Lung (tissue), 12 donors: ENCODE results near the gene KMT5C. TPM values are rescaled to one million over a fixed set of nuclear protein-coding genes. Genes with fewer than 3 reads are reported as not detected.
A peak's percentile ranks its signal among the peaks of the same experiment; 100 is the strongest.

Source experiments
- ATAC-seq: fragments of 200-7000 bp; cut with Tn5 transposase; one replicate; pipeline ENCODE4 v1.9.1; 2020; ENCODE audit warnings: moderate number of reproducible peaks; ENCODE audit not compliant: insufficient read depth, low FRiP score
- DNase-seq, 3 donors: peaks; one replicate each; pipeline ENCODE4 v3.0.0-alpha.2; 2013 to 2017
- H3K27ac ChIP-seq, 2 donors: one replicate each; pipeline ENCODE4 v1.5.1; 2013; ENCODE audit warnings: mild to moderate bottlenecking in 2 of 2, moderate library complexity in 2 of 2, control low read depth in 1 of 2, inconsistent platforms in 1 of 2, low read depth in 1 of 2, low read length in 1 of 2
- H3K27me3 ChIP-seq, 3 donors: one replicate each; pipeline ENCODE4 v1.5.1; 2013; ENCODE audit warnings: low read length in 2 of 3; ENCODE audit not compliant: control insufficient read depth in 3 of 3, insufficient read depth in 3 of 3
- H3K36me3 ChIP-seq, 4 donors: one replicate each; pipeline ENCODE4 v1.5.1; 2013; ENCODE audit warnings: low read length in 4 of 4, mild to moderate bottlenecking in 1 of 4, moderate library complexity in 1 of 4; ENCODE audit not compliant: control insufficient read depth in 4 of 4, insufficient read depth in 4 of 4
- H3K4me1 ChIP-seq, 5 donors: one replicate each; pipeline ENCODE4 v1.5.1; 2013; ENCODE audit warnings: low read length in 5 of 5, mild to moderate bottlenecking in 2 of 5, moderate library complexity in 1 of 5; ENCODE audit not compliant: control insufficient read depth in 5 of 5, insufficient read depth in 5 of 5
- H3K4me3 ChIP-seq: one replicate; pipeline ENCODE4 v1.5.1; 2013; ENCODE audit warnings: mild to moderate bottlenecking, control low read depth, moderate library complexity
- H3K9ac ChIP-seq, 2 donors: one replicate each; pipeline ENCODE4 v1.5.1; 2013; ENCODE audit warnings: low read length in 2 of 2, control low read depth in 1 of 2; ENCODE audit not compliant: insufficient read depth in 1 of 2
- H3K9me3 ChIP-seq, 4 donors: one replicate each; pipeline ENCODE4 v1.5.1; 2013; ENCODE audit warnings: low read length in 3 of 4, mild to moderate bottlenecking in 1 of 4, moderate library complexity in 1 of 4; ENCODE audit not compliant: control insufficient read depth in 4 of 4, insufficient read depth in 3 of 4
- CTCF ChIP-seq: IDR thresholded peaks from 2 replicates; pipeline ENCODE4 v1.5.1; 2012; ENCODE audit warnings: mild to moderate bottlenecking; ENCODE audit errors: control extremely low read depth, extremely low read depth
- WGBS, 2 donors: extraction: QIAGEN DNeasy Blood & Tissue Kit; methylation state at CpG; one replicate each; pipeline ENCODE4 v1.1.7; 2013; 5-methylcytosine and 5-hydroxymethylcytosine counted together
- polyA plus RNA-seq, 2 donors: library from polyadenylated mRNA; stranded (reverse); fragments of 200-250 nt; gene quantifications; one replicate each; pipeline ENCODE4 v1.2.1, GENCODE V29; 2013
- total RNA-seq, 2 donors: library from RNA; depleted of rRNA in 1 of 2; stranded (reverse); fragments of >200 nt in 1 of 2; gene quantifications; one replicate each; pipeline ENCODE4 v1.2.1, GENCODE V29; 2014 to 2021
- donor health status: control.
- donor health status: control.
- donor health status: Bipolar disorder and iron deficiency.
- donor health status: healthy.
- donor health status: DM: yes; HTN: yes; CAD: no.

KMT5C gene
- total and polyA plus RNA-seq, 4 donors = 6.7 to 16.5 (median 12.5) TPM

- 96 to 98% methylated on average over 5 of the region's 5 CpGs for WGBS, 2 donors
- ATAC-seq (no peak), DNase-seq (no peak)
- Histone ChIP-seq H3K27me3 (peaks cover 0 to 11% (median 2%) of the 10 kb centered on the region in 3 donors), H3K9me3 (peaks cover 0 to 2% (median 0%) of the 10 kb centered on the region in 4 donors), H3K4me3 (no peak overlapping the region), H3K36me3 (peaks cover 0 to 5% (median under 1%) of the 10 kb centered on the region in 4 donors), H3K27ac (no peak overlapping the region), H3K9ac (no peak overlapping the region), H3K4me1 (peaks cover 2 to 29% (median 18%) of the 10 kb centered on the region in 5 donors)
- TF ChIP-seq CTCF = no peak
Observed at GRCh38 chr19:55382013-55382412, 42.3 kb downstream of the KMT5C start.

DNA sequence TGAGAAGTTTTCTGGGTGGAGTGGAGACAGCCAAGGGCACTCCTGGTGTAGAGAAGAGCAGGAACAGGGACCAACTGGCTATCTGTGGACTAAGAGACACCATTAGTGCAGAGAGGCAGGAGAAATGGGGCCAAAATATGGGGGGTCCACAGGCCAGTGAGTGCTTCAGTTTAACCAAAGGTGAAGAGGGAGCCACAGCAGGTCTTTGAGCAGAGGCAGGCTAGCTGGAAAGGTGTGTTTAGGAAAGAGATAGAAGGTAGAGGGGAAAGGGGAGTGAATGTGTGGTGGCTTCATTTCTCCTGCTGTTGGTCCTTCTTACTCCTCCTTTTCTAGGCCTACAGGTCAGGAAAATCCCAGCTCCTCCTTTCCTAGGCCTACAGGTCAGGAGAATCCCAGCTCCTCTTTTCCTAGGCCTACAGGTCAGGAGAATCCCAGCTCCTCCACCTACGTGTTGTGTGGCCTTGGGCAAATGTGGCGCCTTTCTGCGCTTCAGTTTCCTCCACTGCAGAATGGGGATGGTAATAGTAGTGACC is 42.9 kb downstream of the KMT5C start:
- TF ChIP-seq CTCF = no peak
- Histone ChIP-seq H3K36me3 (peaks cover 0 to 10% (median 3%) of the 10 kb centered on the region in 4 donors), H3K27me3 (peaks cover 0 to 8% (median 2%) of the 10 kb centered on the region in 3 donors), H3K4me1 (peaks cover 6 to 32% (median 20%) of the 10 kb centered on the region in 5 donors), H3K9me3 (peaks cover 0 to 2% (median 0%) of the 10 kb centered on the region in 4 donors), H3K27ac (no peak overlapping the region), H3K9ac (no peak overlapping the region), H3K4me3 (no peak overlapping the region)
- no peak for DNase-seq
- ATAC-seq = no peak
- 92 to 99% methylated on average over 3 of the region's 3 CpGs for WGBS, 2 donors

DNA sequence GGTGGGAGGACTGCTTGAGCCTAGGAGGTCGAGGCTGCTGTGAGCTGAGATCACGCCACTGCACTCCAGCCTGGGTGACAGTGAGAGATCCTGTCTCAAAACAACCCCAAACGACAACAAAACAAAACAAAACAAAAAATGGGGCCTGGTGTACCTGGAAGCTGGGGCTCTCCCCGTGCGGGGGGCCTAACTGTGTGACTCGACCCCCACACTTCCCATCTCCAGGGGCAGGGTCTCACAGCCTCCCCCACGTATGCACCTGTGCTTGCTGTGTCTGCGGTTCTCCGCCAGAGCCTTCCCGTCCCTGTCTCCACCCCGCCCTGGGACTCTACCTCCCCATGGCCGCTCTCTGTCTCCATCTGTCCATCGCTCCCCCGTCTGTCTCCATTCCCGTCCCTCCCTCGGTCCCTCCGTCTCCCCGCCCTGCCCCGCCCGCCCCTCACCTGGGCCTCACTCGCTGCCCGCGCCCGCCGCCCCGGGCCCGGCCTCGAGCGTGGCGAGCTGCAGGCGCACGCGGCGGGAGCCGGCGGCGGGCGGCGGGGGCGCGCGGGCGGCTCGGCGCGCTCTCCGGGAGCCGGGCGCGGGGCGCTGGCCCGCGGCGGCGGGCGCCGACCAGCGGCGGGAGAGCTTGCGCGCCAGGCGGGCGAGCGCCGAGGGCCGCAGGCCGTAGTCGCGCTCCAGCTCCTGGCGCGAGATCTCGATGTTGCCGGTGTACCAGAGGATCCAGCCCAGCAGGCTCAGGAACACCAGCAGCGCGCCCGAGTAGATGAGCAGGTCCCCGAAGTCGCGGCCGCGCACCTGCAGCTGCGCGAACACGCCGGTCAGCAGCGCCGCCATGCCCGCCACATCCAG is 43.8 kb downstream of the KMT5C start:
- DNase-seq (peak; percentile 55 to 76 (median 73)), ATAC-seq (no peak)
- Histone ChIP-seq H3K27ac (peak overlapping the region; percentile 81 to 93), H3K27me3 (peaks cover 0 to 2% (median 0%) of the 10 kb centered on the region in 3 donors), H3K9ac (no peak overlapping the region), H3K4me3 (peak overlapping the region; percentile 50), H3K4me1 (peaks cover 7 to 37% (median 22%) of the 10 kb centered on the region in 5 donors), H3K36me3 (peaks cover 3 to 20% (median 9%) of the 10 kb centered on the region in 4 donors), H3K9me3 (peaks cover 0 to 2% (median 0%) of the 10 kb centered on the region in 4 donors)
- no peak for TF ChIP-seq CTCF
- WGBS, 2 donors = 4 to 5% methylated on average over 76 to 88 of the region's 88 CpGs
